SK-N-MC (cell line): ENCODE data around the gene STOM.

ENCODE experiments used
- DNase-seq: peaks from one replicate; pipeline ENCODE4 v3.0.0-alpha.2; 2011; ENCODE audit warnings: low read depth, low spot score
- H3K27ac ChIP-seq: fragments of 200-600 bp; sonication (generic); 2 replicates; pipeline ENCODE4 v1.5.1; 2016; ENCODE audit warnings: mixed run types
- H3K36me3 ChIP-seq: fragments of 200-600 bp; sonication (generic); 2 replicates; pipeline ENCODE4 v1.6.1; 2017; ENCODE audit warnings: antibody characterized with exemption, low read length, mixed read lengths; ENCODE audit not compliant: insufficient read depth
- H3K4me3 ChIP-seq: fragments of 200-600 bp; sonication (generic); 2 replicates; pipeline ENCODE4 v1.5.1; 2016
- H3K9ac ChIP-seq: fragments of 200-600 bp; sonication (generic); 2 replicates; pipeline ENCODE4 v1.8.0; 2017; ENCODE audit warnings: mixed run types, mixed read lengths; ENCODE audit not compliant: insufficient read length
- H3K9me3 ChIP-seq: fragments of 200-600 bp; sonication (generic); 2 replicates; pipeline ENCODE4 v1.6.1; 2017; ENCODE audit warnings: low read depth, mild to moderate bottlenecking, antibody characterized with exemption, low read length, moderate library complexity, mixed read lengths
- EZH2 ChIP-seq: fragments of 200-600 bp; sonication (generic); IDR thresholded peaks from one replicate; pipeline ENCODE4 v1.6.1; 2017; ENCODE audit warnings: antibody characterized with exemption
- FOXP2 ChIP-seq: optimal IDR thresholded peaks from 2 replicates; pipeline ENCODE3; 2011; ENCODE audit warnings: mild to moderate bottlenecking, moderate library complexity; ENCODE audit not compliant: insufficient read depth; ENCODE audit errors: extremely low read length, control extremely low read depth
- POLR2AphosphoS5 ChIP-seq: IDR thresholded peaks from 2 replicates; pipeline ENCODE4 v1.6.1; 2012; ENCODE audit warnings: mild to moderate bottlenecking, low read depth, low read length, borderline replicate concordance

STOM gene

GRCh38 chr9:121395558-121395957 lies 25.5 kb upstream of the STOM start:
- no peak overlapping the region for H3K4me3 ChIP-seq
- DNase-seq: no peak
- no peak overlapping the region for H3K9ac ChIP-seq
- H3K9me3 ChIP-seq: no peaks in the 10 kb centered on the region; the same call in 1 of the 2 replicates
- H3K36me3 ChIP-seq: no peaks in the 10 kb centered on the region
- TF ChIP-seq POLR2AphosphoS5: no peak
- TF ChIP-seq EZH2: no peak
- H3K27ac ChIP-seq: no peak overlapping the region

- Histone ChIP-seq H3K4me3 (no peak overlapping the region), H3K36me3 (no peaks in the 10 kb centered on the region)
- DNase-seq: no peak
These were observed 24.2 kb upstream of the STOM start for GRCh38 chr9:121394292-121394691.

GRCh38 chr9:121393318-121393717 lies 23.3 kb upstream of the STOM start:
- H3K36me3 ChIP-seq: no peaks in the 10 kb centered on the region
- DNase-seq: no peak
- no peak overlapping the region for H3K27ac ChIP-seq
- TF ChIP-seq EZH2: no peak
- H3K9ac ChIP-seq: no peak overlapping the region
- H3K9me3 ChIP-seq: no peaks in the 10 kb centered on the region; the same call in 1 of the 2 replicates
- no peak overlapping the region for H3K4me3 ChIP-seq

More at GRCh38 chr9:121394292-121394691, 24.2 kb upstream of the STOM start:
- Histone ChIP-seq H3K9ac (no peak overlapping the region), H3K9me3 (no peaks in the 10 kb centered on the region; the same call in 1 of the 2 replicates), H3K27ac (no peak overlapping the region)
- no peak for TF ChIP-seq FOXP2
- no peak for TF ChIP-seq EZH2
- no peak for TF ChIP-seq POLR2AphosphoS5

- no peak overlapping the region for H3K4me3 ChIP-seq
- no peak overlapping the region for H3K9ac ChIP-seq
- DNase-seq: no peak
- H3K36me3 ChIP-seq: no peaks in the 10 kb centered on the region
- TF ChIP-seq POLR2AphosphoS5: no peak
- TF ChIP-seq FOXP2: no peak
- TF ChIP-seq EZH2: no peak
- H3K27ac ChIP-seq: no peak overlapping the region
- no peaks in the 10 kb centered on the region for H3K9me3 ChIP-seq
These were observed 20.3 kb upstream of the STOM start for GRCh38 chr9:121390372-121390771.

DNA sequence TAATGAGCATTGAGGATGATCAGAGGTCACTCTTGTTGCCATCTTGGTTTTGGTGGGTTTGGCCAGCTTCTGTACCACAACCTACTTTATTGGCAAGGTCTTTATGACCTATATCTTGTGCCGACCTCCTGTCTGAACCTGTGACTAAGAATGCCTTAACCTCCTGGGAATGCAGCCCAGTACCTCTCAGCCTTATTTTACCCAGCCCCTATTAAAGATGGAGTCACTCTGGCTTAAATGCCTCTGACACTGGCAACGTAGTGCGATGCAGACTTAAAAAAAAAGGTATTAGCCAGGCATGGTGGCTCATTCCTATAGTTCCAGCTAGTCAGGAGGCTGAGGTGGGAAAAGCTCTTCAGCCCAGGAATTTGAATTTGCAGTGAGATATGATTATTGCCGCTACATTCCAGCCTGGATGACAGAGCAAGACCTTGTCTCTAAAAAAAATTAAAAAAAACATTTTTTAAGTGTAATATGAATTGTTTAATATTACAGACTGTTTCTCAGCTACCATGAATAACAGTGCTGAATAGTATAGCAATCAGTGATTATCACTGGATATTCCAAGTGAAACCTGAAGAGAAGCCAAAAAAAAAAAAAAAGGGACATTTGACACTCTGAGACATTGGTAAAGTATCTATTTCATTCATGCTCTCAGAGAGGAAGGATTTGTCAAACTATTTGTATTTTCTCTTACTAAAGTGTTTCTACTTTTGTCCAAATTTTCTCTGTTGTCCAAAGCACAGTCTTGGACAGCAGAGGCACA lies 18.3 kb upstream of the STOM start:
- Histone ChIP-seq H3K36me3 (no peaks in the 10 kb centered on the region), H3K4me3 (no peak overlapping the region), H3K9ac (no peak overlapping the region), H3K27ac (no peak overlapping the region), H3K9me3 (no peaks in the 10 kb centered on the region)
- TF ChIP-seq FOXP2: no peak
- TF ChIP-seq EZH2: no peak
- TF ChIP-seq POLR2AphosphoS5: no peak
- no peak for DNase-seq

DNA sequence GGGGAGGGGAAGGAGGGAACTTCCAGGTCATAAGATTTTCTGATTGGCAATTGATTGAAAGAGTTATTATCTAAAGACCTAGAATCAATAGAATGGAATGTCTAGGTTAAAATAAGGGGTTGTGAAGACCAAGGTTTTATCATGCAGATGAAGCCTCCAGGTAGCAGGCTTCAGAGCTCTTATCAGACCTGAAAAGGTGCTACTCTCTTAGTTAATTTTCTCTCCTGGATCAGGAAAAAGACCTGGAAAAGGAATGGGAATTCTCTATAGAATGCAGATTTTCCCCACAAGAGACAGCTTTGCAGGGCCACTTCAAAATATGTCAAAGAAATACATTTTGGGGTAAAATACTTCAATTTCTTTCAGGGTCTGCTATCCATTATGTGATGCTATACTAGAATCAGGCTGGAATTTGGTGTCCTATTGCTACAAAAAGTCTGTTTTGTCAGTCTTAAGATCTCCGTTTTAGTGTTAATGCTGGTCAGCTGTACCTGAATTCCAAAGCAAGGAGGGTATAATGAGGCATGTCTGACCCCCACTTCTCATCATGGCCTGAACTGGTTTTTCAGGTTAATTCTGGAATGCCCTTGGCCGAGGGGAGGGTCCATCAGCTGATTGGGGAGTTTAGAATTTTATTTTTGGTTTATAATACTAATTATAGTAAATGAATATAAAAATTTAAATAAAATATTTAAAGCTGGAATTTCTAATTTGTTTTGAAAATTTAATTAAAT lies 16.6 kb upstream of the STOM start:
- Histone ChIP-seq H3K27ac (no peak overlapping the region), H3K36me3 (no peaks in the 10 kb centered on the region), H3K9me3 (no peaks in the 10 kb centered on the region), H3K4me3 (no peak overlapping the region), H3K9ac (no peak overlapping the region)
- DNase-seq: no peak
- no peak for TF ChIP-seq POLR2AphosphoS5
- no peak for TF ChIP-seq FOXP2
- no peak for TF ChIP-seq EZH2

- H3K9me3 ChIP-seq: no peaks in the 10 kb centered on the region
- no peaks in the 10 kb centered on the region for H3K36me3 ChIP-seq
- no peak for DNase-seq
- H3K4me3 ChIP-seq: no peak overlapping the region
- H3K9ac ChIP-seq: no peak overlapping the region
- H3K27ac ChIP-seq: no peak overlapping the region
- no peak for TF ChIP-seq EZH2
- TF ChIP-seq FOXP2: no peak
- TF ChIP-seq POLR2AphosphoS5: no peak
These were observed 13.7 kb upstream of the STOM start for GRCh38 chr9:121383715-121384114.

DNA sequence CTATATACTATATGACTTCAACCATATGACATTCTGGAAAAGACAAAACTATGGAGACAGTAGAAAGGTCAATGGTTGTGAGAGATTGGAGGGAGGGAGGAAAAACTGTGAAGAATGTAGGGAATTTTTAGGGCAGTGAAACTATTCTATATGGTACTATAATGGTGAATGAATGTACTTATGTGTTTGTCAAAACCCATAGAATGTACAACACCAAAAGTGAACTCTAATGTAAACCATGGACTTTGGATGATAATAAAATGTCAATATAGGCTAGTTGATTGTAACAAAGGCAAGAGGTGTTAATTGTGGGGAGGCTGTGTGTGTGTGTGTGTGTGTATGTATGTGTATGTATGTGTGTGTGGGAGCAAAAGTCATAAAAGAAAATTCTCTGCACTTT lies 10.8 kb upstream of the STOM start:
- no peak overlapping the region for H3K4me3 ChIP-seq
- no peak overlapping the region for H3K27ac ChIP-seq
- no peaks in the 10 kb centered on the region for H3K9me3 ChIP-seq
- no peak overlapping the region for H3K9ac ChIP-seq
- no peak for TF ChIP-seq EZH2
- TF ChIP-seq POLR2AphosphoS5: no peak
- TF ChIP-seq FOXP2: no peak
- no peaks in the 10 kb centered on the region for H3K36me3 ChIP-seq
- no peak for DNase-seq
